Right lobe of liver (tissue), 6 donors: Measurements from ENCODE around the gene CREB3L4. TPM values are rescaled to one million over a fixed set of nuclear protein-coding genes. Genes with fewer than 3 reads are reported as not detected.

ENCODE experiments used
- ATAC-seq, 4 donors: fragments of 200-7000 bp; cut with Tn5 transposase; one replicate each; pipeline ENCODE4 v1.9.1; 2020; ENCODE audit warnings: mild to moderate bottlenecking in 4 of 4, moderate library complexity in 4 of 4
- DNase-seq, 3 donors: peaks; one replicate each; pipeline ENCODE4 v3.0.0-alpha.2; 2020
- H3K27ac ChIP-seq, 3 donors: fragments of 200-600 bp; one replicate each; pipeline ENCODE4 v1.8.0; 2022
- H3K27me3 ChIP-seq, 2 donors: fragments of 200-600 bp; one replicate each; pipeline ENCODE4 v1.8.0; 2022
- H3K36me3 ChIP-seq, 4 donors: fragments of 200-600 bp; sonication (generic) in 1 of 4; one replicate each; pipeline versions ENCODE4 v1.5.1 to v1.8.0; 2017 to 2022; ENCODE audit warnings: control low read depth in 1 of 4
- H3K4me1 ChIP-seq, 4 donors: fragments of 200-600 bp; sonication (generic) in 1 of 4; one replicate each; pipeline versions ENCODE4 v1.5.1 to v1.8.0; 2017 to 2022; ENCODE audit warnings: control low read depth in 1 of 4
- H3K4me3 ChIP-seq, 3 donors: fragments of 200-600 bp; one replicate each; pipeline ENCODE4 v1.8.0; 2022
- H3K9me3 ChIP-seq, 4 donors: fragments of 200-600 bp; sonication (generic) in 1 of 4; one replicate each; pipeline versions ENCODE4 v1.5.1 to v1.8.0; 2017 to 2022; ENCODE audit warnings: control low read depth in 1 of 4
- POLR2A ChIP-seq: fragments of 450-650 bp; IDR thresholded peaks from one replicate; pipeline ENCODE4 v1.6.1; 2017; ENCODE audit warnings: antibody characterized with exemption, mild to moderate bottlenecking
- WGBS: methylation state at CpG from one replicate; pipeline ENCODE4 v1.1.6; 2018; ENCODE audit warnings: low coverage, low lambda C conversion rate; ENCODE audit not compliant: insufficient coverage; ENCODE audit errors: missing lambda C conversion rate; 5-methylcytosine and 5-hydroxymethylcytosine counted together
- intact Hi-C, 2 donors: fragments of 100-400 bp; cut with DNase I; formaldehyde crosslinking; loops; one replicate each; pipeline versions ENCODE4 v1.11.2 to v1.14.1; 2022
- total RNA-seq, 6 experiments: library from RNA; depleted of rRNA in 2 of 6; stranded (reverse); fragments of >200 nt in 2 of 6; fragmentation: NEBNext Ultra II Directional in 3 of 6; extraction: Animal tissue kit (Norgen Biotek cat#: 25700) in 3 of 6; gene quantifications; one replicate each; pipeline versions ENCODE4 v1.1.0 to v1.2.4, GENCODE V29; 2016 to 2023
- TF ChIP-seq, protein P1 (sequence below), 4 donors: fragments of 200-600 bp in 3 of 4; fragments of 450-650 bp in 1 of 4; IDR thresholded peaks; one replicate each; pipeline versions ENCODE4 v1.5.1 to v1.8.0; 2016 to 2022; ENCODE audit warnings: antibody characterized with exemption in 4 of 4, mild to moderate bottlenecking in 2 of 4
- donor health status: DM: no; HTN: yes; CAD: no.
- donor health status: DM: no; HTN: no; CAD: no.
- donor health status: DM: no; HTN: no; CAD: no.
- donor health status: DM: no; HTN: yes; CAD: no.
- donor health status: DM: no; HTN: yes; CAD: no.

Gene CREB3L4
- total RNA-seq, 6 experiments from 2014 or later = 4.9 to 11.1 (median 8.2) TPM

DNA sequence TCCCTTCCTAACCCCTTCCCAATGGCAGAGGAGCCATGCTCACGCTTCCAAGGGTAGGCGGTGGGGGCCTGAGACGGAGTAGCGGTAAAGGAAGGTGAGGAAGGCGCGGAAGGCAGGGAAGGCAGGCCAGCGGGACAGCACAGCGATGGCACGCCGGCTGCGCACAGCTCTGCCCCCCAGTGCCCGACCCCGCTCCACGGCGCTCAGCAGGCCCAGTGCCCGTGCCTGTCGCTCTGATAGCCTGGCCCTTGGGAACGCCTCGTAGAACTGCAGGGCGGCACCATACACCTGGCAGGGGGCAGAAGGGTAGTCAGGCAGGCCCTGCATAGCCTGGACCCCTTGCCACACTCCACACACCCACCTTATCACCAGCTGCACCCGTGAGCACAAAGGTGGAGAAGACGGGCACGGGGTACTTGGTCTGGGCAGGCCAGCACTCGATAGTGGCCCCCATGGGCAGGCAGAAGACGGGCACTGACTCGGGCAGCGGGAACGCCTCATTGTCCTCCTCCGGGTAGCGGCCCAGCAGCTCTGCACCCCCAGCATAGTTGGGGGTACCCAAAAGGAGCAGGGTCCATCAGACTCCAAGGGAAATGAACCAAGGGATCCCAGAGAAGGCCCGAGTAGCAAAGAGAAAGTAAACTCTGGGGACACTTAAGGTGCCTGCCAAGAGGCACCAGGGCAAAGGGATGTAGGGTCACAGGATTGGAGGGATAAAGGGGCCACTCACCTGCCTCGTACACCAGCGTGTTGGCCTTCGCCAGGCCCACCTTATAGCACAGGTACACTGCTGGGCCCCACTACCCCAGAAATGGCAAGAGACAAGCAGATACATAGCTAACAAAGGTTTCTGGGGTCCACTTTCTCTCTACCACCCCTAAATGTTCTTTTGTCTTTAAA, 25.6 kb upstream of the CREB3L4 start:
- TF ChIP-seq, protein P1, sequence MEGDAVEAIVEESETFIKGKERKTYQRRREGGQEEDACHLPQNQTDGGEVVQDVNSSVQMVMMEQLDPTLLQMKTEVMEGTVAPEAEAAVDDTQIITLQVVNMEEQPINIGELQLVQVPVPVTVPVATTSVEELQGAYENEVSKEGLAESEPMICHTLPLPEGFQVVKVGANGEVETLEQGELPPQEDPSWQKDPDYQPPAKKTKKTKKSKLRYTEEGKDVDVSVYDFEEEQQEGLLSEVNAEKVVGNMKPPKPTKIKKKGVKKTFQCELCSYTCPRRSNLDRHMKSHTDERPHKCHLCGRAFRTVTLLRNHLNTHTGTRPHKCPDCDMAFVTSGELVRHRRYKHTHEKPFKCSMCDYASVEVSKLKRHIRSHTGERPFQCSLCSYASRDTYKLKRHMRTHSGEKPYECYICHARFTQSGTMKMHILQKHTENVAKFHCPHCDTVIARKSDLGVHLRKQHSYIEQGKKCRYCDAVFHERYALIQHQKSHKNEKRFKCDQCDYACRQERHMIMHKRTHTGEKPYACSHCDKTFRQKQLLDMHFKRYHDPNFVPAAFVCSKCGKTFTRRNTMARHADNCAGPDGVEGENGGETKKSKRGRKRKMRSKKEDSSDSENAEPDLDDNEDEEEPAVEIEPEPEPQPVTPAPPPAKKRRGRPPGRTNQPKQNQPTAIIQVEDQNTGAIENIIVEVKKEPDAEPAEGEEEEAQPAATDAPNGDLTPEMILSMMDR (IDR thresholded peaks at IDR 0.05) = no peak
- TF ChIP-seq POLR2A = no peak
- ATAC-seq (no peak), DNase-seq (peak in 1 of 3 donors; percentile 50)
- H3K9me3 ChIP-seq = no peaks in the 10 kb centered on the region
- 76% methylated on average over 5 of the region's 34 CpGs for WGBS
- intact Hi-C loops = no loop called here
- H3K4me3 ChIP-seq = no peak overlapping the region
- peaks cover 0 to 30% (median 15%) of the 10 kb centered on the region in 4 donors for H3K4me1 ChIP-seq
- H3K36me3 ChIP-seq = peaks cover 0 to 20% (median 7%) of the 10 kb centered on the region in 4 donors
- no peaks in the 10 kb centered on the region for H3K27me3 ChIP-seq
- peak overlapping the region in 1 of 3 donors; percentile 75 for H3K27ac ChIP-seq

DNA sequence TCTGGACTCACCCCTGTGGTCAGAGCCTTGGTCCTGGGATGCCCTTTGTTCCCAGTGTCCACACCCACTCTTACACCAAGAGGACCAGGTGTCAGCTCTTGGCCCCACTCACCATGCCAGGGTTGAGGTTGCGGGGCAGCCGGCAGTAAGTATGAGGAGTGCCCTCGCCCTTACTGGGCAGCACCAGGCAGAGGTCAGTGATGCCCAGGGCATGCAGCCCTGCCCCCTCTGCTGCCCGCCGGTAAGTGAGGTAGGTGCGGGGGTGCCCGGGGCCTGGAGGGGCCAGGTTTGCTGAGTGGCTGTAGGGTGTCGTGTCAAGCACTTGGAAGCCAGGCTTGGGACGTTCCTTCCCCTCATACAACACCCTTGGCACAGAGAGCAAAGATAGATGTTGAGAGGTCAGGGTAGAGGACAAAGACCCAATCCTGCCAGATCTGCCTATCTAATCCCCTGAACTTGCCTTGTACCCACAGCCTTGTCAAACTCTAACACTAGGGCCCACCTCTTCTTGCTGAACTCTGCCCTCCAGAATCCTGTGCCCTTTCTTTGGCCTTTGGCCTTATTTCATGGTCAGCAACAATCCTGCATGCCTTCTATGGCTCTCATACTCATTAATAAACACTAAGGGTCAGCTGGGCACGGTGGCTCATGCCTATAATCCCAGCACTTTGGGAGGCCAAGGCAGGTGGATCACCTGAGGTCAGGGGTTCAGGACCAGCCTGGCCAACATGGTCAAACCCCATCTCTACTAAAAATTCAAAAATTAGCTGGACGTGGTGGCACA, 24.7 kb upstream of the CREB3L4 start:
- DNase-seq (peak in 1 of 3 donors; percentile 85), ATAC-seq (peak in 3 of 4 donors; percentile 0 to 42 (median 9))
- Histone ChIP-seq H3K4me3 (no peak overlapping the region), H3K4me1 (peaks cover 0 to 34% (median 16%) of the 10 kb centered on the region in 4 donors), H3K36me3 (peaks cover 0 to 13% (median 1%) of the 10 kb centered on the region in 4 donors), H3K27me3 (no peaks in the 10 kb centered on the region), H3K9me3 (no peaks in the 10 kb centered on the region), H3K27ac (peak overlapping the region in 2 of 3 donors; percentile 21 to 75)
- intact Hi-C loops = no loop called here
- 53% methylated on average over 3 of the region's 11 CpGs for WGBS
- TF ChIP-seq, protein P1 (IDR thresholded peaks at IDR 0.05) = no peak
- TF ChIP-seq POLR2A = no peak

DNA sequence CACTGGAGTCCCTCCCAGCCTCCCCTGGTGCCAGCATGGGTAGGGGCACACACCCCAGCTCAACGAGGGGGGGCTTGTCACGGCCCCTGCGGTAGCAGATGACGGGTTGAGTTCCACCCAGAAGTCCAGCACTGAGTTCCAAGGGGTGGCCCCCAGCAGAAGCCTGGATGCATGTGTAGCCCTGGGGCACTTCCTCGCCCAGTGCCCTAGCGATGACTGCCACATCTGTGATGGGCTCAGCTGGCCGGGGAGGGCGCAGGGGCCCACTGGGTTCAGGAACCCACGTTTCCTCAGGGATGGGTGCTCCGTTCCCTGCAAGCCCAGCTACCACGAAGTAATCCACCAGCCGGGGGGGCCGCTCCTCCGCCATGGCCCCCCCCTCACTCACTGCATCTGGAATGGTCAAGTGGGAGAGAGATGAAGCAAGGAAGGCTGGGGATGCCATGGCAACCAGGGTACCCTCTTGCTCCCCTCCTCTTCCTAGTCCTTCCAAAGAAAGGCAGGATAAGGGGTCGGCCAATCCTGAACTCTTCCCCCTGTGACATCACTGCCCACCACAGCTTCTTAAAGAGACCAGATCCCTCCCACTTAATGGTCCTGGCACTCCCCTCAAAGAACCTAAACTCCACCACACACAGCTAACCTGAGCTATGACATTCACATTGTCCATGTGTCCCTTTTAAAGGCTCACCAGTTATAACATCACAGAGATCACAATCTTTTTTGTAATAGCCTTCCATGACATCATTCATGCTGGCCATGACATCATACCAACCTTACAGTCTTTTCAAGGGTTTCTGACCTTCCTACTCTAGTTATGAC, 23.5 kb upstream of the CREB3L4 start:
- Histone ChIP-seq H3K4me1 (peaks cover 0 to 34% (median 16%) of the 10 kb centered on the region in 4 donors), H3K9me3 (no peaks in the 10 kb centered on the region), H3K36me3 (peaks cover 0 to 17% (median 4%) of the 10 kb centered on the region in 4 donors), H3K27me3 (no peaks in the 10 kb centered on the region), H3K4me3 (peak overlapping the region in 2 of 3 donors; percentile 93 to 99), H3K27ac (peak overlapping the region; percentile 97 to 100 (median 100))
- no peak for TF ChIP-seq POLR2A
- TF ChIP-seq, protein P1 (IDR thresholded peaks at IDR 0.05) = no peak
- DNase-seq (peak in 1 of 3 donors; percentile 56), ATAC-seq (no peak)
- 57% methylated on average over 1 of the region's 15 CpGs for WGBS
- intact Hi-C loops = no loop called here

DNA sequence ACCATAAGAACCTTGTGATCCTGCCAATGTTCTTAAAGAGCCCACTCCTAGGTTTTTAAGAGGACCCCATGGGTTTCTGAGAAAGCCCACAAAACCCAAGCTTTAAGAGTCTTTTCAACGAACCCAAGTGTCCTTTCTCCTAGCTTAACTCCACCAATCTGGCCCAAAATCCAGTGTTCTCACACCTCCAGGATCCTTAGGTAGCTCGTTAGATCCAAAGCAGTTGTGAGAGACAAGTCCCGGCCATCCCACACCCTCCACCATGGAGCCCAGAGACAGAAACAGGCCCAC, 22.9 kb upstream of the CREB3L4 start:
- WGBS = 59% methylated on average over 3 of the region's 3 CpGs
- peaks cover 0 to 34% (median 16%) of the 10 kb centered on the region in 4 donors for H3K4me1 ChIP-seq
- no peak for TF ChIP-seq POLR2A
- TF ChIP-seq, protein P1 (IDR thresholded peaks at IDR 0.05) = no peak
- H3K27ac ChIP-seq = peak overlapping the region; percentile 97 to 100 (median 100)
- no peak for ATAC-seq
- peak overlapping the region; percentile 93 to 99 (median 94) for H3K4me3 ChIP-seq
- intact Hi-C loops = no loop called here
- DNase-seq = no peak
- H3K9me3 ChIP-seq = no peaks in the 10 kb centered on the region
- no peaks in the 10 kb centered on the region for H3K27me3 ChIP-seq
- peaks cover 0 to 15% (median 5%) of the 10 kb centered on the region in 4 donors for H3K36me3 ChIP-seq
